Measurements from ENCODE around the gene FITM1.

Gene FITM1

GRCh38 chr14:24165785-24166184, 35.3 kb downstream of the FITM1 start:
- no peak for DNase-seq

GRCh38 chr14:24167469-24168114, 37.1 kb downstream of the FITM1 start:
- DNase-seq = no peak

GRCh38 chr14:24171422-24172260, 41.2 kb downstream of the FITM1 start, which contains the start of gene REC8:
Gene REC8 (plus strand): TSS chr14:24172080. CDS start chr14:24172553, 473 bp downstream.
- DNase-seq = peak; percentile 73

GRCh38 chr14:24172261-24172860, 41.9 kb downstream of the FITM1 start:
- DNase-seq = no peak

GRCh38 chr14:24172871-24173281, 42.4 kb downstream of the FITM1 start:
- no peak for DNase-seq

- no peak for DNase-seq
Measured at GRCh38 chr14:24176599-24176998, 46.1 kb downstream of the FITM1 start.

GRCh38 chr14:24177041-24177825, 46.8 kb downstream of the FITM1 start:
- no peak for DNase-seq

- no peak for DNase-seq
Measured at GRCh38 chr14:24177891-24178290, 47.4 kb downstream of the FITM1 start.

- DNase-seq = no peak
Measured at GRCh38 chr14:24178399-24179178, 48.1 kb downstream of the FITM1 start.

GRCh38 chr14:24179294-24179960, 49.0 kb downstream of the FITM1 start:
- DNase-seq = no peak

GRCh38 chr14:24179961-24180796, 49.7 kb downstream of the FITM1 start:
- DNase-seq = no peak

- no peak for DNase-seq
Measured at GRCh38 chr14:24181371-24182077, 51.1 kb downstream of the FITM1 start.

Data from activated T-cell treated with anti-CD3 and anti-CD28 coated beads, Interleukin-2, amount 50 U/mL, for 1 hour (primary cell).